Trophoblast cell (in vitro differentiated cells and primary cell): ENCODE measurements around the gene OR14K1.
"Not testable (repeated sequence)": the region's sequence is repeated elsewhere in the genome, so short reads cannot be mapped to it uniquely, and the experiment has no call there.

ENCODE experiments used
- DNase-seq, 2 donors: peaks; one replicate each; pipeline ENCODE4 v3.0.0-alpha.2; 2016
- H2AFZ ChIP-seq: 2 replicates; pipeline ENCODE4 v1.6.1; 2013; ENCODE audit warnings: low read length, moderate library complexity, mild to moderate bottlenecking; ENCODE audit not compliant: insufficient read depth, poor library complexity
- H2AK5ac ChIP-seq: 2 replicates; pipeline ENCODE4 v1.6.1; 2013; ENCODE audit warnings: mild to moderate bottlenecking, low read length
- H2BK120ac ChIP-seq: 2 replicates; pipeline ENCODE4 v1.6.1; 2013; ENCODE audit warnings: low read length, mild to moderate bottlenecking, moderate library complexity; ENCODE audit not compliant: insufficient read depth, poor library complexity
- H2BK12ac ChIP-seq: 2 replicates; pipeline ENCODE4 v1.6.1; 2013; ENCODE audit warnings: mild to moderate bottlenecking, low read length, moderate library complexity
- H2BK5ac ChIP-seq: 2 replicates; pipeline ENCODE4 v1.6.1; 2013; ENCODE audit warnings: low read length, low read depth, moderate library complexity, mild to moderate bottlenecking; ENCODE audit not compliant: poor library complexity
- H3K14ac ChIP-seq: 2 replicates; pipeline ENCODE4 v1.6.1; 2013; ENCODE audit warnings: mild to moderate bottlenecking, low read length
- H3K18ac ChIP-seq: 2 replicates; pipeline ENCODE4 v1.6.1; 2013; ENCODE audit warnings: mild to moderate bottlenecking, low read length
- H3K23ac ChIP-seq: 2 replicates; pipeline ENCODE4 v1.6.1; 2013; ENCODE audit warnings: low read length
- H3K27ac ChIP-seq: 2 replicates; pipeline ENCODE4 v1.5.1; 2013; ENCODE audit warnings: low read depth, mild to moderate bottlenecking, inconsistent platforms, low read length, moderate library complexity
- H3K27me3 ChIP-seq: 2 replicates; pipeline ENCODE4 v1.6.1; 2013; ENCODE audit warnings: inconsistent platforms, mild to moderate bottlenecking, low read length, moderate library complexity; ENCODE audit not compliant: insufficient read depth
- H3K36me3 ChIP-seq, 2 experiments: 1 replicate in 1 of 2; 2 replicates in 1 of 2; pipeline ENCODE4 v1.6.1; 2013; ENCODE audit warnings: low read length in 2 of 2, mild to moderate bottlenecking in 2 of 2, moderate library complexity in 1 of 2; ENCODE audit not compliant: insufficient read depth in 2 of 2, control insufficient read depth in 1 of 2
- H3K4ac ChIP-seq: 2 replicates; pipeline ENCODE4 v1.6.1; 2013; ENCODE audit warnings: low read depth, mild to moderate bottlenecking, low read length, moderate library complexity
- H3K4me1 ChIP-seq, 2 experiments: 1 replicate in 1 of 2; 2 replicates in 1 of 2; pipeline ENCODE4 v1.6.1; 2013; ENCODE audit warnings: low read length in 2 of 2, mild to moderate bottlenecking in 2 of 2, moderate library complexity in 1 of 2; ENCODE audit not compliant: insufficient read depth in 2 of 2, control insufficient read depth in 1 of 2
- H3K4me2 ChIP-seq: 2 replicates; pipeline ENCODE4 v1.6.1; 2013; ENCODE audit warnings: inconsistent platforms, mild to moderate bottlenecking, low read length, moderate library complexity
- H3K4me3 ChIP-seq: 2 replicates; pipeline ENCODE4 v1.5.1; 2013; ENCODE audit warnings: mild to moderate bottlenecking, low read depth, low read length, inconsistent platforms
- H3K79me1 ChIP-seq: one replicate; pipeline ENCODE4 v1.6.1; 2013; ENCODE audit warnings: low read length
- H3K79me2 ChIP-seq: 2 replicates; pipeline ENCODE4 v1.6.1; 2013; ENCODE audit warnings: low read length, mild to moderate bottlenecking; ENCODE audit not compliant: control insufficient read depth, insufficient read depth, poor library complexity
- H3K9ac ChIP-seq: 2 replicates; pipeline ENCODE4 v1.6.1; 2013; ENCODE audit warnings: mild to moderate bottlenecking, low read length
- H3K9me3 ChIP-seq: 2 replicates; pipeline ENCODE4 v1.6.1; 2013; ENCODE audit warnings: low read depth, mild to moderate bottlenecking, control low read depth, inconsistent platforms, low read length; ENCODE audit not compliant: insufficient read depth
- H4K12ac ChIP-seq: 2 replicates; pipeline ENCODE4 v1.6.1; 2013; ENCODE audit warnings: low read depth, mild to moderate bottlenecking, low read length, moderate library complexity
- H4K8ac ChIP-seq: 2 replicates; pipeline ENCODE4 v1.6.1; 2013; ENCODE audit warnings: low read depth, mild to moderate bottlenecking, low read length, moderate library complexity
- H4K91ac ChIP-seq: one replicate; pipeline ENCODE4 v1.6.1; 2013; ENCODE audit warnings: low read depth, mild to moderate bottlenecking, low read length, moderate library complexity
- WGBS: extraction: QIAGEN DNeasy Blood & Tissue Kit; methylation state at CpG from one replicate; pipeline ENCODE4 v1.1.7; 2013; ENCODE audit warnings: missing lambda C conversion rate; ENCODE audit not compliant: insufficient read length, insufficient coverage; ENCODE audit errors: extremely low coverage; 5-methylcytosine and 5-hydroxymethylcytosine counted together

The OR14K1 gene

GRCh38 chr1:247742215-247742760 is 3.9 kb downstream of the OR14K1 start:
- H4K8ac ChIP-seq, H2AFZ ChIP-seq, H3K9ac ChIP-seq, H3K79me1 ChIP-seq, H3K36me3 ChIP-seq, H3K4me1 ChIP-seq, H2BK12ac ChIP-seq, H3K27ac ChIP-seq, H3K4ac ChIP-seq, H3K18ac ChIP-seq, H4K12ac ChIP-seq, H3K79me2 ChIP-seq, H4K91ac ChIP-seq, H3K4me2 ChIP-seq, H2BK120ac ChIP-seq, H3K14ac ChIP-seq, H3K4me3 ChIP-seq, H2BK5ac ChIP-seq, H2AK5ac ChIP-seq, H3K23ac ChIP-seq, H3K9me3 ChIP-seq, H3K27me3 ChIP-seq: not testable (repeated sequence)
- DNase-seq: peak; percentile 64 to 87
- WGBS: no CpG with 5 or more reads among the region's 3 CpGs

- no peaks in the 10 kb centered on the region for H3K79me2 ChIP-seq
- no peak overlapping the region for H3K4me3 ChIP-seq
- H3K9ac ChIP-seq: no peak overlapping the region
- H3K18ac ChIP-seq: no peak overlapping the region
- no peak overlapping the region for H3K23ac ChIP-seq
- no CpG with 5 or more reads among the region's 3 CpGs for WGBS
- H4K91ac ChIP-seq: no peak overlapping the region
- H3K9me3 ChIP-seq: peaks cover 9% of the 10 kb centered on the region
- no peak overlapping the region for H2AFZ ChIP-seq
- H3K79me1 ChIP-seq: peaks cover 2% of the 10 kb centered on the region
- peaks cover 2 to 6% of the 10 kb centered on the region in 2 experiments for H3K4me1 ChIP-seq
- no peak overlapping the region for H4K8ac ChIP-seq
- no peak overlapping the region for H3K14ac ChIP-seq
- no peak overlapping the region for H2AK5ac ChIP-seq
- H3K27ac ChIP-seq: no peak overlapping the region
- H4K12ac ChIP-seq: no peak overlapping the region
- no peak overlapping the region for H2BK5ac ChIP-seq
- DNase-seq: peak; percentile 48 to 76
- no peaks in the 10 kb centered on the region for H3K36me3 ChIP-seq
- no peak overlapping the region for H3K4ac ChIP-seq
- no peak overlapping the region for H2BK120ac ChIP-seq
- H2BK12ac ChIP-seq: no peak overlapping the region
- H3K27me3 ChIP-seq: no peaks in the 10 kb centered on the region
- no peak overlapping the region for H3K4me2 ChIP-seq
Measured at GRCh38 chr1:247746391-247746935, 8.0 kb downstream of the OR14K1 start.

- Histone ChIP-seq H3K4ac (no peak overlapping the region), H4K8ac (no peak overlapping the region), H3K18ac (no peak overlapping the region), H3K9me3 (peaks cover 9% of the 10 kb centered on the region), H3K79me1 (peaks cover 2% of the 10 kb centered on the region), H3K27ac (no peak overlapping the region), H3K9ac (no peak overlapping the region), H3K4me2 (no peak overlapping the region), H2AFZ (no peak overlapping the region), H2BK5ac (no peak overlapping the region), H2BK120ac (no peak overlapping the region), H3K4me3 (no peak overlapping the region), H3K23ac (no peak overlapping the region), H4K91ac (no peak overlapping the region), H3K4me1 (peaks cover 2 to 6% of the 10 kb centered on the region in 2 experiments), H2BK12ac (no peak overlapping the region), H3K36me3 (no peaks in the 10 kb centered on the region), H4K12ac (no peak overlapping the region), H2AK5ac (no peak overlapping the region), H3K79me2 (no peaks in the 10 kb centered on the region), H3K27me3 (no peaks in the 10 kb centered on the region), H3K14ac (no peak overlapping the region)
- no CpG with 5 or more reads among the region's 7 CpGs for WGBS
- peak; percentile 55 to 92 for DNase-seq
Measured at GRCh38 chr1:247747616-247748015, 9.2 kb downstream of the OR14K1 start.

- Histone ChIP-seq H3K14ac (no peak within 1 kb of the TSS), H3K36me3 (no peaks in the 10 kb centered on the region), H3K18ac (no peak within 1 kb of the TSS), H3K4me1 (peaks cover 2 to 6% of the 10 kb centered on the region in 2 experiments), H3K27ac (no peak within 1 kb of the TSS), H2AK5ac (no peak within 1 kb of the TSS), H2BK5ac (peak within 1 kb of the TSS; percentile 49), H3K4me2 (no peak within 1 kb of the TSS), H4K91ac (peak within 1 kb of the TSS; percentile 55), H3K79me2 (no peaks in the 10 kb centered on the region), H3K9me3 (peaks cover 9% of the 10 kb centered on the region), H4K8ac (peak within 1 kb of the TSS; percentile 54), H3K9ac (no peak within 1 kb of the TSS), H3K27me3 (no peaks in the 10 kb centered on the region), H3K4ac (no peak within 1 kb of the TSS), H2AFZ (no peak within 1 kb of the TSS), H2BK120ac (no peak within 1 kb of the TSS), H3K79me1 (peaks cover 1% of the 10 kb centered on the region), H2BK12ac (no peak within 1 kb of the TSS), H3K23ac (no peak within 1 kb of the TSS), H3K4me3 (no peak within 1 kb of the TSS), H4K12ac (no peak within 1 kb of the TSS)
- DNase-seq: no peak
- WGBS: no CpG with 5 or more reads among the region's 2 CpGs
Measured at GRCh38 chr1:247748041-247748440, 9.6 kb downstream of the OR14K1 start, which contains the start of gene OR14A2. Gene OR14A2 (minus strand): TSS chr1:247748141.
